Spleen (tissue), 11 donors: ENCODE results near the gene CLINT1. TPM values are rescaled to one million over a fixed set of nuclear protein-coding genes. Genes with fewer than 3 reads are reported as not detected.

Source experiments
- DNase-seq: peaks from one replicate; pipeline ENCODE4 v3.0.0-alpha.2; 2020
- H3K27ac ChIP-seq, 8 donors: fragments of 200-600 bp; sonication (generic) in 7 of 8; 1 replicate in 4 of 8; 2 replicates in 4 of 8; pipeline versions ENCODE4 v1.5.0 to v1.8.0; 2016 to 2021; ENCODE audit warnings: inconsistent platforms in 4 of 8, mild to moderate bottlenecking in 4 of 8, moderate library complexity in 1 of 8
- H3K27me3 ChIP-seq, 7 donors: fragments of 200-600 bp; sonication (generic) in 6 of 7; replicated peaks in 1 of 7; 1 replicate in 4 of 7; 2 replicates in 3 of 7; pipeline versions ENCODE4 v1.5.0 to v1.8.0; 2016 to 2021; ENCODE audit warnings: inconsistent platforms in 3 of 7, mild to moderate bottlenecking in 1 of 7
- H3K36me3 ChIP-seq, 6 donors: fragments of 200-600 bp; sonication (generic) in 5 of 6; 1 replicate in 4 of 6; 2 replicates in 2 of 6; pipeline versions ENCODE4 v1.5.0 to v1.8.0; 2016 to 2021; ENCODE audit warnings: inconsistent platforms in 2 of 6
- H3K4me1 ChIP-seq, 6 donors: fragments of 200-600 bp; sonication (generic) in 5 of 6; 1 replicate in 3 of 6; 2 replicates in 3 of 6; pipeline versions ENCODE4 v1.5.0 to v1.8.0; 2016 to 2021; ENCODE audit warnings: inconsistent platforms in 3 of 6
- H3K4me3 ChIP-seq, 8 donors: fragments of 200-600 bp; sonication (generic) in 7 of 8; 1 replicate in 4 of 8; 2 replicates in 4 of 8; pipeline versions ENCODE4 v1.5.0 to v1.8.0; 2016 to 2021; ENCODE audit warnings: inconsistent platforms in 4 of 8, mild to moderate bottlenecking in 4 of 8, moderate library complexity in 2 of 8
- H3K9me3 ChIP-seq, 8 donors: fragments of 200-600 bp; sonication (generic) in 7 of 8; 1 replicate in 4 of 8; 2 replicates in 4 of 8; pipeline versions ENCODE4 v1.5.0 to v1.8.0; 2016 to 2021; ENCODE audit warnings: inconsistent platforms in 4 of 8
- CTCF ChIP-seq, 11 experiments: fragments of 200-600 bp in 7 of 11; fragments of 450-650 bp in 4 of 11; sonication (generic) in 4 of 11; IDR thresholded peaks in 8 of 11; conservative IDR thresholded peaks in 3 of 11; 1 replicate in 7 of 11; 2 replicates in 4 of 11; pipeline versions ENCODE4 v1.4.0 to v1.8.0; 2016 to 2021; ENCODE audit warnings: antibody characterized with exemption in 11 of 11, inconsistent platforms in 4 of 11, mild to moderate bottlenecking in 1 of 11
- POLR2A ChIP-seq, 3 donors: fragments of 450-650 bp; IDR thresholded peaks; one replicate each; pipeline ENCODE4 v1.5.1; 2017; ENCODE audit warnings: antibody characterized with exemption in 3 of 3, mild to moderate bottlenecking in 1 of 3
- POLR2AphosphoS5 ChIP-seq, 3 donors: sonication (generic); formaldehyde crosslinking; IDR thresholded peaks; one replicate each; pipeline ENCODE4 v1.5.1; 2017; ENCODE audit warnings: antibody characterized with exemption in 3 of 3
- WGBS, 5 donors: extraction: QIAGEN DNeasy Blood & Tissue Kit in 3 of 5; methylation state at CpG; one replicate each; pipeline versions ENCODE4 v1.1.5 to v1.1.7; 2013 to 2018; 5-methylcytosine and 5-hydroxymethylcytosine counted together
- intact Hi-C: fragments of 100-400 bp; cut with DNase I; formaldehyde crosslinking; loops from one replicate; pipeline ENCODE4 v1.15.0; 2023; ENCODE audit warnings: low total_unique reads
- polyA plus RNA-seq, 3 donors: library from polyadenylated mRNA; stranded (reverse); fragments of 200-250 nt; gene quantifications; one replicate each; pipeline ENCODE4 v1.2.1, GENCODE V29; 2013
- total RNA-seq, 7 donors: library from RNA; depleted of rRNA in 3 of 7; stranded (reverse); fragments of >200 nt in 3 of 7; fragmentation: NEBNext Ultra II Directional in 4 of 7; extraction: Animal tissue kit (Norgen Biotek cat#: 25700) in 4 of 7; gene quantifications; one replicate each; pipeline versions ENCODE4 v1.1.0 to v1.2.1, GENCODE V29; 2016 to 2021
- donor health status: healthy with polysubstance abuse.
- donor health status: DM: no; HTN: no; CAD: no; lungs with moderate emphysema.
- donor health status: DM: no; HTN: no; CAD: no.
- donor health status: Bipolar disorder and iron deficiency.
- donor health status: healthy.
- donor health status: DM: no; HTN: no; CAD: no.
- donor health status: DM: yes; HTN: yes; CAD: no.

CLINT1 gene
- total and polyA plus RNA-seq, 10 donors, result 26.7 to 130 (median 62.4) TPM

GRCh38 chr5:157779221-157779620 is 79.7 kb downstream of the CLINT1 start:
- TF ChIP-seq CTCF (IDR thresholded peaks at IDR 0.05 in 8 of 11, conservative IDR thresholded peaks at IDR 0.05 in 3 of 11) (no peak), POLR2AphosphoS5 (IDR thresholded peaks at IDR 0.05) (no peak), POLR2A (IDR thresholded peaks at IDR 0.05) (no peak)

GRCh38 chr5:157778121-157778805 is 80.7 kb downstream of the CLINT1 start:
- Histone ChIP-seq H3K36me3 (peaks cover 0 to 1% (median 0%) of the 10 kb centered on the region in 6 donors), H3K4me3 (no peak overlapping the region), H3K27me3 (no peaks in the 10 kb centered on the region), H3K27ac (no peak overlapping the region), H3K4me1 (no peaks in the 10 kb centered on the region), H3K9me3 (no peaks in the 10 kb centered on the region)
- intact Hi-C loops, result no loop called here
- WGBS, 5 donors, result 65 to 72% (median 68%) methylated on average over 8 of the region's 8 CpGs
- no peak for DNase-seq
- TF ChIP-seq POLR2AphosphoS5 (IDR thresholded peaks at IDR 0.05) (no peak), POLR2A (IDR thresholded peaks at IDR 0.05) (no peak), CTCF (IDR thresholded peaks at IDR 0.05 in 8 of 11, conservative IDR thresholded peaks at IDR 0.05 in 3 of 11) (no peak)

More at GRCh38 chr5:157779221-157779620, 79.7 kb downstream of the CLINT1 start:
- 76 to 96% (median 83%) methylated on average over 6 of the region's 6 CpGs for WGBS, 5 donors
- intact Hi-C loops, result no loop called here
- DNase-seq, result no peak
- Histone ChIP-seq H3K9me3 (no peaks in the 10 kb centered on the region), H3K4me3 (no peak overlapping the region), H3K27ac (no peak overlapping the region), H3K36me3 (peaks cover 0 to 11% (median 3%) of the 10 kb centered on the region in 6 donors), H3K27me3 (no peaks in the 10 kb centered on the region), H3K4me1 (no peaks in the 10 kb centered on the region)

GRCh38 chr5:157772127-157772526 is 86.8 kb downstream of the CLINT1 start:
- 73 to 82% (median 78%) methylated on average over 10 of the region's 10 CpGs for WGBS, 5 donors
- Histone ChIP-seq H3K27ac (no peak overlapping the region), H3K4me1 (no peaks in the 10 kb centered on the region), H3K9me3 (peaks cover 0 to 7% (median 2%) of the 10 kb centered on the region in 8 donors), H3K36me3 (no peaks in the 10 kb centered on the region), H3K27me3 (no peaks in the 10 kb centered on the region), H3K4me3 (no peak overlapping the region)
- intact Hi-C loops, result no loop called here
- DNase-seq, result no peak
- no peak for TF ChIP-seq POLR2A (IDR thresholded peaks at IDR 0.05)
- no peak for TF ChIP-seq CTCF (IDR thresholded peaks at IDR 0.05 in 8 of 11, conservative IDR thresholded peaks at IDR 0.05 in 3 of 11)
- TF ChIP-seq POLR2AphosphoS5 (IDR thresholded peaks at IDR 0.05), result no peak

GRCh38 chr5:157770665-157771064 is 88.3 kb downstream of the CLINT1 start:
- H3K27ac ChIP-seq, result no peak overlapping the region
- intact Hi-C loops, result no loop called here
- H3K9me3 ChIP-seq, result peaks cover 0 to 7% (median 2%) of the 10 kb centered on the region in 8 donors
- TF ChIP-seq POLR2AphosphoS5 (IDR thresholded peaks at IDR 0.05) (no peak), POLR2A (IDR thresholded peaks at IDR 0.05) (no peak)
- H3K36me3 ChIP-seq, result no peaks in the 10 kb centered on the region
- WGBS, 5 donors, result 88 to 94% (median 91%) methylated on average over 4 of the region's 4 CpGs
- H3K4me3 ChIP-seq, result no peak overlapping the region
- H3K27me3 ChIP-seq, result no peaks in the 10 kb centered on the region
- no peaks in the 10 kb centered on the region for H3K4me1 ChIP-seq
- no peak for DNase-seq
